Measurements from ENCODE around the gene MLLT3.
"Not testable (repeated sequence)": the region's sequence is repeated elsewhere in the genome, so short reads cannot be mapped to it uniquely, and the experiment has no call there.

MLLT3 gene

GRCh38 chr9:20592673-20593072 is 29.6 kb downstream of the MLLT3 start:
- Histone ChIP-seq H3K9ac (ENCODE audit: low read length) (no peak overlapping the region), H3K27me3 (ENCODE audit: low read depth, low read length) (no peaks in the 10 kb centered on the region), H4K20me1 (ENCODE audit: insufficient read depth, low read length) (no peaks in the 10 kb centered on the region), H3K9me3 (ENCODE audit: insufficient read depth, low read length) (no peaks in the 10 kb centered on the region), H3K4me2 (ENCODE audit: low read length) (no peak overlapping the region), H3K79me2 (ENCODE audit: low read length) (no peaks in the 10 kb centered on the region), H3K4me1 (ENCODE audit: low read length) (no peaks in the 10 kb centered on the region; the same call in 1 of the 2 replicates), H3K4me3 (ENCODE audit: low read length) (no peak overlapping the region), H3K27ac (ENCODE audit: low read length) (no peak overlapping the region), H2AFZ (ENCODE audit: low read depth, low read length) (no peak overlapping the region), H3K36me3 (replicated peaks; ENCODE audit: low read depth, low read length) (no peaks in the 10 kb centered on the region)
- no peak for TF ChIP-seq EZH2phosphoT487 (IDR thresholded peaks at IDR 0.05; ENCODE audit: low read depth)
- no peak for TF ChIP-seq CTCF (IDR thresholded peaks at IDR 0.05; ENCODE audit: low read depth, low read length)

- Histone ChIP-seq H3K4me2 (ENCODE audit: low read length) (no peak overlapping the region), H2AFZ (ENCODE audit: low read depth, low read length) (no peak overlapping the region), H3K79me2 (ENCODE audit: low read length) (no peaks in the 10 kb centered on the region), H3K4me3 (ENCODE audit: low read length) (no peak overlapping the region), H3K9me3 (ENCODE audit: insufficient read depth, low read length) (no peaks in the 10 kb centered on the region), H3K9ac (ENCODE audit: low read length) (no peak overlapping the region), H3K36me3 (replicated peaks; ENCODE audit: low read depth, low read length) (no peaks in the 10 kb centered on the region), H3K4me1 (ENCODE audit: low read length) (no peaks in the 10 kb centered on the region; the same call in 1 of the 2 replicates), H3K27me3 (ENCODE audit: low read depth, low read length) (no peaks in the 10 kb centered on the region), H3K27ac (ENCODE audit: low read length) (no peak overlapping the region), H4K20me1 (ENCODE audit: insufficient read depth, low read length) (no peaks in the 10 kb centered on the region)
- TF ChIP-seq CTCF (IDR thresholded peaks at IDR 0.05; ENCODE audit: low read depth, low read length) (no peak), EZH2phosphoT487 (IDR thresholded peaks at IDR 0.05; ENCODE audit: low read depth) (no peak)
Measured at GRCh38 chr9:20591223-20591622, 31.1 kb downstream of the MLLT3 start.

- no peak overlapping the region for H3K9ac ChIP-seq (ENCODE audit: low read length)
- H3K79me2 ChIP-seq (ENCODE audit: low read length): no peaks in the 10 kb centered on the region
- TF ChIP-seq CTCF (IDR thresholded peaks at IDR 0.05; ENCODE audit: low read depth, low read length): no peak
- no peak for TF ChIP-seq EZH2phosphoT487 (IDR thresholded peaks at IDR 0.05; ENCODE audit: low read depth)
- peaks cover 14% of the 10 kb centered on the region for H3K4me1 ChIP-seq (ENCODE audit: low read length)
- H2AFZ ChIP-seq (ENCODE audit: low read depth, low read length): no peak overlapping the region
- H3K4me2 ChIP-seq (ENCODE audit: low read length): no peak overlapping the region
- no peak overlapping the region for H3K4me3 ChIP-seq (ENCODE audit: low read length)
- H3K27ac ChIP-seq (ENCODE audit: low read length): no peak overlapping the region
- no peaks in the 10 kb centered on the region for H4K20me1 ChIP-seq (ENCODE audit: insufficient read depth, low read length)
- no peaks in the 10 kb centered on the region for H3K36me3 ChIP-seq (replicated peaks; ENCODE audit: low read depth, low read length)
- H3K9me3 ChIP-seq (ENCODE audit: insufficient read depth, low read length): no peaks in the 10 kb centered on the region
- no peaks in the 10 kb centered on the region for H3K27me3 ChIP-seq (ENCODE audit: low read depth, low read length)
Measured at GRCh38 chr9:20584968-20585643, 37.2 kb downstream of the MLLT3 start.

GRCh38 chr9:20583088-20583487 is 39.2 kb downstream of the MLLT3 start:
- H3K27me3 ChIP-seq (ENCODE audit: low read depth, low read length); H3K79me2 ChIP-seq (ENCODE audit: low read length); H3K36me3 ChIP-seq (replicated peaks; ENCODE audit: low read depth, low read length): not testable (repeated sequence)

More at GRCh38 chr9:20583088-20583487, 39.2 kb downstream of the MLLT3 start:
- not testable (repeated sequence) for H3K9me3 ChIP-seq (ENCODE audit: insufficient read depth, low read length); H3K4me2 ChIP-seq (ENCODE audit: low read length); H3K27ac ChIP-seq (ENCODE audit: low read length); H4K20me1 ChIP-seq (ENCODE audit: insufficient read depth, low read length); H3K9ac ChIP-seq (ENCODE audit: low read length); H3K4me3 ChIP-seq (ENCODE audit: low read length); H2AFZ ChIP-seq (ENCODE audit: low read depth, low read length)
- peaks cover 14% of the 10 kb centered on the region for H3K4me1 ChIP-seq (ENCODE audit: low read length)

Data from OCI-LY3 (cell line).